ENCODE measurements around the gene MBD3L2B.

Gene MBD3L2B

DNA sequence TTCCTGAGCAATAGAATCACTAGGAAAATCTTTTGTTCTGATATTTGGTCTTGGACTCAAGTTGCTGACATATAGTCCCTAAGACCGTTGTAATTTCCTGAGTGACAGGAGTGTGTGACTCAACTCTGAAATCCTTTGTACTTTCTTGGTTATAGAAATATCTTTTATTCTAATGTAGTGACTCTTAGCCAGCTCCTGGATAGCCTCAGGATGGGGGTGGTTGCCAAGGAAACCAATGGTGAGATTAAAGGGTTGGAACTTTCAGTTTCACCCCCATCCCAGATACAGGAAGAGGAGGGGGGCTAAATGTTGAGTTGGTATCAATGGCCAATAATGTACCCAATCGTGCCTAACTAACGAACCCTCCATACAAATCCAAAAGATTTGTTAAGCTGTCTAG, 41.8 kb downstream of the MBD3L2B start:
- DNase-seq = no peak
- Histone ChIP-seq H3K4me3 (ENCODE audit: low read depth, low read length) (no peak overlapping the region), H3K36me3 (no peaks in the 10 kb centered on the region), H3K27me3 (ENCODE audit: insufficient read depth, low read depth, severe bottlenecking) (peaks cover 75% of the 10 kb centered on the region), H3K9me3 (ENCODE audit: severe bottlenecking) (peaks cover 27% of the 10 kb centered on the region), H3K27ac (no peak overlapping the region)
- TF ChIP-seq CTCF (IDR thresholded peaks at IDR 0.05; ENCODE audit: low read depth, low read length) = no peak

- Histone ChIP-seq H3K4me3 (ENCODE audit: low read depth, low read length) (no peak overlapping the region), H3K27ac (no peak overlapping the region), H3K27me3 (ENCODE audit: insufficient read depth, low read depth, severe bottlenecking) (peaks cover 68% of the 10 kb centered on the region), H3K9me3 (ENCODE audit: severe bottlenecking) (peaks cover 16% of the 10 kb centered on the region), H3K36me3 (no peaks in the 10 kb centered on the region)
- no peak for TF ChIP-seq CTCF (IDR thresholded peaks at IDR 0.05; ENCODE audit: low read depth, low read length)
- DNase-seq = no peak
These were observed 45.0 kb downstream of the MBD3L2B start for GRCh38 chr19:6976197-6976596.

DNA sequence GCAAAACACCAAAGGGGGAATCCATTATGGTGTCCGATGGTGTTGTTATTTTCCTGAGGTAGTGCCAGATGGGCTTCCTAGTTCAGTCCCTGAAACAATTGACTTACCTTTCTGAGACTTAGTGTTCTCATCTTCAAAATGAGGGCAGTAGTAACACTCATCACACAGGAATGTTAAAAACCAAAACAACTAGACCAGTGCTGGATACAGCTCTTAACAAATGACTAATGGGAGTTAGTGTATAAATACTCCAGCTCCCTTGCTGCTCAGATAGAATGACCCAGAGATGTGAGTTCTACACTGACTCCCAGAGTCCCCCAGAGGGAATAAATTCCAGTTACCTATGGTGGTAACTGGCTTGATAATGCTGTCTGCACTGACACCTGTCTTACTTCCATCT, 49.9 kb downstream of the MBD3L2B start:
- no peak overlapping the region for H3K27ac ChIP-seq
- H3K9me3 ChIP-seq (ENCODE audit: severe bottlenecking) = peaks cover 3% of the 10 kb centered on the region
- TF ChIP-seq CTCF (IDR thresholded peaks at IDR 0.05; ENCODE audit: low read depth, low read length) = no peak
- H3K36me3 ChIP-seq = no peaks in the 10 kb centered on the region
- peaks cover 84% of the 10 kb centered on the region for H3K27me3 ChIP-seq (ENCODE audit: insufficient read depth, low read depth, severe bottlenecking)
- no peak overlapping the region for H3K4me3 ChIP-seq (ENCODE audit: low read depth, low read length)
- no peak for DNase-seq

DNA sequence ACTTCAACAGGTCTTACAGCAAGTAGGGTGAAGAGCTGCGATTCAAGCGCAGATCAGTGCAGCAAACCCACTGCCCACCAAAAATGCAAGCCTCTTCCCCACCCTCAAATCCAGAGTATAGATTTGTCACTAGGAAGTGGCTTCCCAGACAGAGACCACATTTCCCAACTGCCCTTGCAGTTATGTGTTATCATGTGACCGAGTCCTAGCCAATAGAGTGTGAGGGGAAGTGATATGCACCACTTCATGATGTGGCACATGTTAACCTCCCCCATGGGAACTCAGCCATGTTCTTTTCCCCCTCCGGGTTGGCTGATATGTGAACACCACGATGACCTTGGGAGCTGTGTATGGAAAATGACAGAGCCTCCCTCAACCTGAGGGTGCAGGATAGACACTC, 50.8 kb downstream of the MBD3L2B start:
- Histone ChIP-seq H3K9me3 (ENCODE audit: severe bottlenecking) (peaks cover 3% of the 10 kb centered on the region), H3K4me3 (ENCODE audit: low read depth, low read length) (no peak overlapping the region), H3K36me3 (no peaks in the 10 kb centered on the region), H3K27me3 (ENCODE audit: insufficient read depth, low read depth, severe bottlenecking) (peaks cover 80% of the 10 kb centered on the region), H3K27ac (no peak overlapping the region)
- no peak for TF ChIP-seq CTCF (IDR thresholded peaks at IDR 0.05; ENCODE audit: low read depth, low read length)
- DNase-seq = no peak

DNA sequence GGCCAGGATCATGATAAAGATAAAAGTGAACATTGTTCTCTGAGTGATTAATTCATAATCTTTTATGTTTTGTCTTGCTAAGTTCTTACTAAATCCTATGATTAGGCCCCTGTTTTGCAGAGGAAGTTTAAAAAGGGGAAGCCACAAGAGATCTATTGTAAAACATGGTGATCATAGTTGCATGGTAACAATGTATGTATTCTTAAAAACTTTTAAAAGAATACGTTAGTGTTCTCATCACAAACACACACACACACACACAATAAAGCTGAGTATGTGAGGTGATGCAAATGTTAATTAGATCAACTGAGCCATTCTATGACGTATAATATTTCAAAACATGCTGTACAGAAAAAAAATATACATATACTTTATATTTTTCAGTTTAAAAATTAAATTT, 51.2 kb downstream of the MBD3L2B start:
- Histone ChIP-seq H3K9me3 (ENCODE audit: severe bottlenecking) (peaks cover 1% of the 10 kb centered on the region), H3K27ac (no peak overlapping the region), H3K27me3 (ENCODE audit: insufficient read depth, low read depth, severe bottlenecking) (peaks cover 80% of the 10 kb centered on the region), H3K4me3 (ENCODE audit: low read depth, low read length) (no peak overlapping the region), H3K36me3 (no peaks in the 10 kb centered on the region)
- TF ChIP-seq CTCF (IDR thresholded peaks at IDR 0.05; ENCODE audit: low read depth, low read length) = no peak
- DNase-seq = no peak

DNA sequence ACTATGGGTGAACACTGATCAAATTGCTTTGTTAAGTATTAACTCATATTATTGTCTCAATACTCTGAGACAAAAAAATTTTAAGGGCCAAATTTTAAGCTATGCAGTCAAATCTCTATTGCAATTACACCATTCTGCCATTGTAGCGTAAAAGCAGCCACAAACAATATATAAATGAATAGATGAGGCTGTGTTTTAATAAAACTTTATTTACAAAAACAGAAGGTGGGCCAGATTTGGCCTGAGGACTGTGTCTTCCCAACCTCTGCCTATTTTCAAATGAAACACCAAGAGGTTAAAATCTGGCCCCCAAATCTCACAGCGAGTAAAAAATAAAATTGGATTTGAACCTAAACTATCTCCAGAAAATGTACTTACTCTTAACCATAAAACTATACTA, 51.7 kb downstream of the MBD3L2B start:
- no peak for DNase-seq
- no peak overlapping the region for H3K4me3 ChIP-seq (ENCODE audit: low read depth, low read length)
- peaks cover 4% of the 10 kb centered on the region for H3K9me3 ChIP-seq (ENCODE audit: severe bottlenecking)
- H3K36me3 ChIP-seq = no peaks in the 10 kb centered on the region
- peaks cover 80% of the 10 kb centered on the region for H3K27me3 ChIP-seq (ENCODE audit: insufficient read depth, low read depth, severe bottlenecking)
- TF ChIP-seq CTCF (IDR thresholded peaks at IDR 0.05; ENCODE audit: low read depth, low read length) = no peak
- H3K27ac ChIP-seq = no peak overlapping the region

Data from WERI-Rb-1 (cell line).